ENCODE measurements around the gene ID1. TPM values are rescaled to one million over a fixed set of nuclear protein-coding genes. Genes with fewer than 3 reads are reported as not detected.
A peak's percentile ranks its signal among the peaks of the same experiment; 100 is the strongest.

Gene ID1
- polyA plus RNA-seq, 2 of the 4 experiments (the other 2 are of a cell fraction), result 237 to 432 TPM

DNA sequence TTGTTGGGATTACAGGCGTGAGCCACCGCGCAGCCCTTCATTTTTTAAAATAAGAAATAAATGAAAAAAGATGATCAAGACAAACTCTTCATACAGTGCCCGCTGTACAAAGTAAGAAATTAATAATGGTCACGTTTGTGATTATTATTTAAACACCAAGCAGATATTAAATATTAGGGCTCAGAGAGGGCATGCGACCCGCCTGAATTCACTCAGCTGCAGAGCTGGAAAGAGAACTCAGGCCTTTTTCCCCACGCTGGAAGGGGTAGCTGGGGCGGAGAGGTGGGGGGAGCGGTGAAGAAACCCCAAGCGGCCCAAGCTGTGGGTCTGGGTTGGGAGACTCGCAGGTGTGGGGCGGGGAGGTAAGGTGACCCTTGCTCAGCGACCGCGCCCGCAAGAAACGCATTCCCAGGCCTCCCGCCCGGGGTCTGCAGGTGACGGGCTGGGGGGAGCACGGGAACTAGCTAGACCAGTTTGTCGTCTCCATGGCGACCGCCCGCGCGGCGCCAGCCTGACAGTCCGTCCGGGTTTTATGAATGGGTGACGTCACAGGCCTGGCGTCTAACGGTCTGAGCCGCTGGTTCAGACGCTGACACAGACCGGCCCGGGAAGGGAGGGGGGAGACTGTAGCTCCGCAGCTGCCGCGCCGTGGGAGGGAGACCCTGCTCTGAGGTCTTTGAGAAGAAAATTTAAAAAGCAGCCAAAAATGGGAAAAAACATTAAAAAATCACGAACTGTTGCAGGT, 1.1 kb upstream of the ID1 start:
- Histone ChIP-seq H3K4me1 (peaks cover 38% of the 10 kb centered on the region), H3K4me3 (peak overlapping the region; percentile 93), H3K4me2 (peak overlapping the region; percentile 94), H3K9me3 (no peaks in the 10 kb centered on the region), H3K27ac (peak overlapping the region; percentile 97 to 98)
- WGBS (ENCODE audit: missing lambda C conversion rate), result 10% methylated on average over 24 of the region's 43 CpGs
- CTCF ChIA-PET, result interaction anchor here (1.2 to 25.0 kb wide), 8 partner anchors 8 to 120 kb away, joined by 4 to 966 read pairs (median 12); a partner anchor contains a TSS
- POLR2A ChIA-PET, result interaction anchor here (1.0 to 8.1 kb wide), 19 partner anchors 8 to 134 kb away, joined by 3 to 265 read pairs (median 14); partner anchors contain the start of gene BCL2L1
- DNase-seq (ENCODE audit: low read depth in 1 of 2, low spot score in 1 of 2) (peak; percentile 82 to 99), FAIRE-seq (no peak), ATAC-seq (peak; percentile 45 to 49)
- TF ChIP-seq, protein P1, sequence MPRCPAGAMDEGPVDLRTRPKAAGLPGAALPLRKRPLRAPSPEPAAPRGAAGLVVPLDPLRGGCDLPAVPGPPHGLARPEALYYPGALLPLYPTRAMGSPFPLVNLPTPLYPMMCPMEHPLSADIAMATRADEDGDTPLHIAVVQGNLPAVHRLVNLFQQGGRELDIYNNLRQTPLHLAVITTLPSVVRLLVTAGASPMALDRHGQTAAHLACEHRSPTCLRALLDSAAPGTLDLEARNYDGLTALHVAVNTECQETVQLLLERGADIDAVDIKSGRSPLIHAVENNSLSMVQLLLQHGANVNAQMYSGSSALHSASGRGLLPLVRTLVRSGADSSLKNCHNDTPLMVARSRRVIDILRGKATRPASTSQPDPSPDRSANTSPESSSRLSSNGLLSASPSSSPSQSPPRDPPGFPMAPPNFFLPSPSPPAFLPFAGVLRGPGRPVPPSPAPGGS (IDR thresholded peaks at IDR 0.05), result no peak
- TF ChIP-seq GATA3 (IDR thresholded peaks at IDR 0.05; ENCODE audit: borderline replicate concordance) (peak; percentile 77; the same call in 1 of the 2 replicates), HOXA7 (CRISPR knock-in tag; IDR thresholded peaks at IDR 0.05) (no peak), ZFP36 (IDR thresholded peaks at IDR 0.05; ENCODE audit: borderline replicate concordance, partially characterized antibody) (peak; percentile 71), ESRRA (IDR thresholded peaks at IDR 0.05; ENCODE audit: borderline replicate concordance, low read length) (no peak), PHF8 (IDR thresholded peaks at IDR 0.05; ENCODE audit: borderline replicate concordance, low read depth) (no peak), RAD21 (conservative IDR thresholded peaks at IDR 0.05 in 1 of 2, IDR thresholded peaks at IDR 0.05 in 1 of 2) (peak in 1 of 2 experiments; percentile 13; a peak in 2 of 5 replicates), TP53 (CRISPR knock-in tag; IDR thresholded peaks at IDR 0.05) (peak; percentile 86), MYC (IDR thresholded peaks at IDR 0.05; ENCODE audit: borderline replicate concordance, low read length) (peak; percentile 25; the same call in 1 of the 2 replicates), JUNB (IDR thresholded peaks at IDR 0.05) (no peak), ELK1 (IDR thresholded peaks at IDR 0.05; ENCODE audit: low read depth, low read length) (no peak), ZC3H11A (IDR thresholded peaks at IDR 0.05) (no peak), ZNF302 (CRISPR knock-in tag; IDR thresholded peaks at IDR 0.05) (no peak), NFE2L2 (conservative IDR thresholded peaks at IDR 0.05; ENCODE audit: low read length) (no peak), EHMT2 (IDR thresholded peaks at IDR 0.05; ENCODE audit: low read depth) (no peak), HOXB13 (CRISPR knock-in tag; IDR thresholded peaks at IDR 0.05; ENCODE audit: low read depth) (peak; percentile 27; the same call in 1 of the 2 replicates), FOXS1 (CRISPR knock-in tag; IDR thresholded peaks at IDR 0.05) (0 out of 2 replicates have a peak, but pooled peaks have one; percentile 31), HES2 (IDR thresholded peaks at IDR 0.05) (no peak), USF2 (IDR thresholded peaks at IDR 0.05) (no peak), CHD4 (IDR thresholded peaks at IDR 0.05; ENCODE audit: borderline replicate concordance) (no peak), HEYL (CRISPR knock-in tag; IDR thresholded peaks at IDR 0.05) (no peak), CHD2 (IDR thresholded peaks at IDR 0.05; ENCODE audit: low read length, partially characterized antibody) (no peak), CBX2 (IDR thresholded peaks at IDR 0.05; ENCODE audit: borderline replicate concordance, low read depth) (no peak), SMC3 (IDR thresholded peaks at IDR 0.05) (no peak), EHF (CRISPR knock-in tag; IDR thresholded peaks at IDR 0.05) (peak; percentile 25; the same call in 1 of the 2 replicates), RCOR1 (IDR thresholded peaks at IDR 0.05; ENCODE audit: low read depth, low read length) (no peak)
- TF ChIP-seq, protein P2, sequence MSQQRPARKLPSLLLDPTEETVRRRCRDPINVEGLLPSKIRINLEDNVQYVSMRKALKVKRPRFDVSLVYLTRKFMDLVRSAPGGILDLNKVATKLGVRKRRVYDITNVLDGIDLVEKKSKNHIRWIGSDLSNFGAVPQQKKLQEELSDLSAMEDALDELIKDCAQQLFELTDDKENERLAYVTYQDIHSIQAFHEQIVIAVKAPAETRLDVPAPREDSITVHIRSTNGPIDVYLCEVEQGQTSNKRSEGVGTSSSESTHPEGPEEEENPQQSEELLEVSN (IDR thresholded peaks at IDR 0.05; ENCODE audit: borderline replicate concordance, low read depth), result no peak
- TF ChIP-seq, protein P3, sequence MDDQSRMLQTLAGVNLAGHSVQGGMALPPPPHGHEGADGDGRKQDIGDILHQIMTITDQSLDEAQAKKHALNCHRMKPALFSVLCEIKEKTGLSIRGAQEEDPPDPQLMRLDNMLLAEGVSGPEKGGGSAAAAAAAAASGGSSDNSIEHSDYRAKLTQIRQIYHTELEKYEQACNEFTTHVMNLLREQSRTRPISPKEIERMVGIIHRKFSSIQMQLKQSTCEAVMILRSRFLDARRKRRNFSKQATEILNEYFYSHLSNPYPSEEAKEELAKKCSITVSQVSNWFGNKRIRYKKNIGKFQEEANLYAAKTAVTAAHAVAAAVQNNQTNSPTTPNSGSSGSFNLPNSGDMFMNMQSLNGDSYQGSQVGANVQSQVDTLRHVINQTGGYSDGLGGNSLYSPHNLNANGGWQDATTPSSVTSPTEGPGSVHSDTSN (IDR thresholded peaks at IDR 0.05), result peak; percentile 54; the same call in 1 of the 2 replicates
- TF ChIP-seq, protein P4, sequence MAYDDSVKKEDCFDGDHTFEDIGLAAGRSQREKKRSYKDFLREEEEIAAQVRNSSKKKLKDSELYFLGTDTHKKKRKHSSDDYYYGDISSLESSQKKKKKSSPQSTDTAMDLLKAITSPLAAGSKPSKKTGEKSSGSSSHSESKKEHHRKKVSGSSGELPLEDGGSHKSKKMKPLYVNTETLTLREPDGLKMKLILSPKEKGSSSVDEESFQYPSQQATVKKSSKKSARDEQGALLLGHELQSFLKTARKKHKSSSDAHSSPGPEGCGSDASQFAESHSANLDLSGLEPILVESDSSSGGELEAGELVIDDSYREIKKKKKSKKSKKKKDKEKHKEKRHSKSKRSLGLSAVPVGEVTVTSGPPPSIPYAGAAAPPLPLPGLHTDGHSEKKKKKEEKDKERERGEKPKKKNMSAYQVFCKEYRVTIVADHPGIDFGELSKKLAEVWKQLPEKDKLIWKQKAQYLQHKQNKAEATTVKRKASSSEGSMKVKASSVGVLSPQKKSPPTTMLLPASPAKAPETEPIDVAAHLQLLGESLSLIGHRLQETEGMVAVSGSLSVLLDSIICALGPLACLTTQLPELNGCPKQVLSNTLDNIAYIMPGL (CRISPR knock-in tag; IDR thresholded peaks at IDR 0.05; ENCODE audit: borderline replicate concordance), result 0 out of 2 replicates have a peak, but pooled peaks have one; percentile 12
- TF ChIP-seq, protein P5, sequence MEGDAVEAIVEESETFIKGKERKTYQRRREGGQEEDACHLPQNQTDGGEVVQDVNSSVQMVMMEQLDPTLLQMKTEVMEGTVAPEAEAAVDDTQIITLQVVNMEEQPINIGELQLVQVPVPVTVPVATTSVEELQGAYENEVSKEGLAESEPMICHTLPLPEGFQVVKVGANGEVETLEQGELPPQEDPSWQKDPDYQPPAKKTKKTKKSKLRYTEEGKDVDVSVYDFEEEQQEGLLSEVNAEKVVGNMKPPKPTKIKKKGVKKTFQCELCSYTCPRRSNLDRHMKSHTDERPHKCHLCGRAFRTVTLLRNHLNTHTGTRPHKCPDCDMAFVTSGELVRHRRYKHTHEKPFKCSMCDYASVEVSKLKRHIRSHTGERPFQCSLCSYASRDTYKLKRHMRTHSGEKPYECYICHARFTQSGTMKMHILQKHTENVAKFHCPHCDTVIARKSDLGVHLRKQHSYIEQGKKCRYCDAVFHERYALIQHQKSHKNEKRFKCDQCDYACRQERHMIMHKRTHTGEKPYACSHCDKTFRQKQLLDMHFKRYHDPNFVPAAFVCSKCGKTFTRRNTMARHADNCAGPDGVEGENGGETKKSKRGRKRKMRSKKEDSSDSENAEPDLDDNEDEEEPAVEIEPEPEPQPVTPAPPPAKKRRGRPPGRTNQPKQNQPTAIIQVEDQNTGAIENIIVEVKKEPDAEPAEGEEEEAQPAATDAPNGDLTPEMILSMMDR (IDR thresholded peaks at IDR 0.05), result no peak

Data from A549 (cell line).